Esophagus squamous epithelium (tissue), 5 donors: Measurements from ENCODE around the gene ENAM. TPM values are rescaled to one million over a fixed set of nuclear protein-coding genes. Genes with fewer than 3 reads are reported as not detected.
"Not testable (repeated sequence)": the region's sequence is repeated elsewhere in the genome, so short reads cannot be mapped to it uniquely, and the experiment has no call there.

Experiments
- DNase-seq: peaks from one replicate; lab custom pipeline; 2025; lab: John Stamatoyannopoulos, UW
- H3K27ac ChIP-seq, 4 donors: fragments of 200-600 bp; sonication (generic); one replicate each; pipeline ENCODE4 v1.5.1; 2016 to 2019; ENCODE audit warnings: mild to moderate bottlenecking in 1 of 4
- H3K27me3 ChIP-seq, 4 donors: fragments of 200-600 bp; sonication (generic); 1 replicate in 3 of 4; 2 replicates in 1 of 4; pipeline versions ENCODE4 v1.5.1 to v1.6.0; 2017 to 2021; ENCODE audit warnings: antibody characterized with exemption in 1 of 4
- H3K36me3 ChIP-seq, 3 donors: fragments of 200-600 bp; sonication (generic); one replicate each; pipeline ENCODE4 v1.5.1; 2016 to 2019
- H3K4me1 ChIP-seq, 3 donors: fragments of 200-600 bp; sonication (generic); one replicate each; pipeline ENCODE4 v1.5.1; 2017 to 2019
- H3K4me3 ChIP-seq, 4 donors: fragments of 200-600 bp; sonication (generic); 1 replicate in 3 of 4; 2 replicates in 1 of 4; pipeline ENCODE4 v1.5.1; 2016 to 2019; ENCODE audit warnings: mild to moderate bottlenecking in 2 of 4, moderate library complexity in 1 of 4
- H3K9me3 ChIP-seq, 3 donors: fragments of 200-600 bp; sonication (generic); one replicate each; pipeline ENCODE4 v1.5.1; 2016 to 2019
- POLR2A ChIP-seq, 4 donors: fragments of 450-650 bp; IDR thresholded peaks; one replicate each; pipeline ENCODE4 v1.6.1; 2017; ENCODE audit warnings: antibody characterized with exemption in 4 of 4, mild to moderate bottlenecking in 4 of 4, moderate library complexity in 3 of 4
- WGBS, 2 donors: methylation state at CpG; one replicate each; pipeline ENCODE4 v1.1.5; 2018; 5-methylcytosine and 5-hydroxymethylcytosine counted together
- intact Hi-C: fragments of 100-400 bp; cut with DNase I; formaldehyde crosslinking; loops from one replicate; pipeline ENCODE4 v1.15.0; 2022
- total RNA-seq, 4 donors: library from RNA; depleted of rRNA; stranded (reverse); fragments of >200 nt; gene quantifications; one replicate each; pipeline ENCODE4 v1.1.0, GENCODE V29; 2016
- TF ChIP-seq, protein P1 (sequence below), 6 experiments: fragments of 450-650 bp in 4 of 6; fragments of 200-600 bp in 2 of 6; sonication (generic) in 2 of 6; IDR thresholded peaks; one replicate each; pipeline ENCODE4 v1.5.1; 2016 to 2019; ENCODE audit warnings: antibody characterized with exemption in 6 of 6, mild to moderate bottlenecking in 4 of 6, moderate library complexity in 4 of 6
- donor health status: DM: yes; HTN: yes; CAD: no.

Gene ENAM
- total RNA-seq, 4 donors from 2014 or later, result not detected

DNA sequence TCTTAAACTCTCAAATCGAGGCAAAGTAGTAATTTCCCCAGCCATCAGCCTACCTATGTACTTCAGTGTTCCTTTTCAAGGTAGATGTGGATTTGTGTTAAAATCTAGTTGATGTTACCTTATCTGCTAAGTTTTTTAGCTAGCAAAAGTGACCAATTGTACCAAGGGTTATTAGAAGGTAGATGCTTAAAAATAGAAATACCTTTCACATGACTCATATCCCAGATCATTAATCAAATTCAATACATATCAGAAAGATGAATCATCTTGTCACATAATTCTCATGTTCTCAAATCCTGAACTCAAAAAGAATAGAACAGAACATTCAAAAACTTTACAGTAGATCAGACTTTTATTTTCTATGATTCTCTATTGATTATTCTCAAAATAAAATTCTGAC lies 3.5 kb downstream of the ENAM start:
- Histone ChIP-seq H3K4me1 (peaks cover 3 to 15% (median 10%) of the 10 kb centered on the region in 3 donors), H3K9me3 (no peaks in the 10 kb centered on the region), H3K36me3 (no peaks in the 10 kb centered on the region), H3K27ac (no peak overlapping the region), H3K27me3 (no peaks in the 10 kb centered on the region), H3K4me3 (no peak overlapping the region)
- no peak for DNase-seq
- TF ChIP-seq POLR2A (IDR thresholded peaks at IDR 0.05), result no peak
- WGBS, 2 donors, result 77 to 91% methylated on average over 1 of the region's 1 CpG
- intact Hi-C loops, result no loop called here

DNA sequence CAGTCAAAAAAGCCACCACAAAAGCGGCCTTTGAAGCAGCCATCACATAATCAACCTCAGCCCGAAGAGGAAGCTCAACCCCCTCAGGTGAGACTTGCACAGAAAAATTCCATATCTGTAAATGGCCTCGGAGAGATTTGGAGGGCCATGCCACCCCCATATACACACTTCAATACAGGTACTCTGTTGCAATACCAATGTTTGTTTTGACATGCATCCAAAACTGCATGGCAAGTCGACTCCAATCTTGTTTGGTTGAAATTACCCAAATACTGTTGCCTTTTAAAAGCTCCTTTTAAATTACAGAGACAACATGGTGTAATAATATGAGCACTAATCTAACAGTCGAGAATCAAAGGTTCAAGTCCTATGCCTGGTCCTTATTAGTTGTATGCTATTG lies 5.9 kb downstream of the ENAM start:
- no peaks in the 10 kb centered on the region for H3K36me3 ChIP-seq
- TF ChIP-seq, protein P1, sequence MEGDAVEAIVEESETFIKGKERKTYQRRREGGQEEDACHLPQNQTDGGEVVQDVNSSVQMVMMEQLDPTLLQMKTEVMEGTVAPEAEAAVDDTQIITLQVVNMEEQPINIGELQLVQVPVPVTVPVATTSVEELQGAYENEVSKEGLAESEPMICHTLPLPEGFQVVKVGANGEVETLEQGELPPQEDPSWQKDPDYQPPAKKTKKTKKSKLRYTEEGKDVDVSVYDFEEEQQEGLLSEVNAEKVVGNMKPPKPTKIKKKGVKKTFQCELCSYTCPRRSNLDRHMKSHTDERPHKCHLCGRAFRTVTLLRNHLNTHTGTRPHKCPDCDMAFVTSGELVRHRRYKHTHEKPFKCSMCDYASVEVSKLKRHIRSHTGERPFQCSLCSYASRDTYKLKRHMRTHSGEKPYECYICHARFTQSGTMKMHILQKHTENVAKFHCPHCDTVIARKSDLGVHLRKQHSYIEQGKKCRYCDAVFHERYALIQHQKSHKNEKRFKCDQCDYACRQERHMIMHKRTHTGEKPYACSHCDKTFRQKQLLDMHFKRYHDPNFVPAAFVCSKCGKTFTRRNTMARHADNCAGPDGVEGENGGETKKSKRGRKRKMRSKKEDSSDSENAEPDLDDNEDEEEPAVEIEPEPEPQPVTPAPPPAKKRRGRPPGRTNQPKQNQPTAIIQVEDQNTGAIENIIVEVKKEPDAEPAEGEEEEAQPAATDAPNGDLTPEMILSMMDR (IDR thresholded peaks at IDR 0.05), result no peak
- TF ChIP-seq POLR2A (IDR thresholded peaks at IDR 0.05), result no peak
- no peak overlapping the region for H3K27ac ChIP-seq
- WGBS, 2 donors, result 62 to 69% methylated on average over 4 to 5 of the region's 5 CpGs
- no peak overlapping the region for H3K4me3 ChIP-seq
- DNase-seq, result no peak
- no peaks in the 10 kb centered on the region for H3K4me1 ChIP-seq
- intact Hi-C loops, result no loop called here
- no peaks in the 10 kb centered on the region for H3K9me3 ChIP-seq
- H3K27me3 ChIP-seq, result no peaks in the 10 kb centered on the region

DNA sequence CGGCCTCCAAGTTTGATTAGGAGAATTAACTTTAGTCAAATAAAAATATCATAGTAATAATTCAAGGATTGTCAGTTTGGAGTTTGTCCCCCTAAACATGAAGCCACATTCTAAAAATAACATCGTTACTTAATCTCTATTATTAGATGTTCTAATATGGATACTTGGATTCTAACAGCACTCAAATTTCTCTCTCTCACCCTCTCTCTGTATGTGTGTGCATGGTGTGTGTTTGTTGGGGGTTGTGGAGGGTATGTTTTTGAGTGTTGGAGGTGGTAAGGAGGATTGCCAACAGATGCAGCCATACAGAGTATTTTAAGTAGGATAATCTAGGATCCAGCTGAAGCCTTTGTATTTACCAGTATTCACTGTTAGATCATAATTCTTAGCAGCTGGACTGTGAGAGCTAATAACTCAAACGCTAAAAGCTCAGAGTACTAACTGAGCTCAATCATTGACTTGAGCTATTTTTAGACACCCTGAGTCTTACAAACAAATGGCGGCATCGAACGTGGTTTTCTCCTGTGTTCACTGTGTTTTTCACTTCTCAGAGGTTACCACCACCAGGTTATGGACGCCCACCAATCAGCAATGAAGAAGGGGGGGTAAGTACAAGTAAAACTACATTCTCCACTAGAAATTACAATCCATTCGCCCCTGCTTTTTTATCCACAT lies 8.8 kb downstream of the ENAM start:
- no peaks in the 10 kb centered on the region for H3K9me3 ChIP-seq
- intact Hi-C loops, result no loop called here
- WGBS, 2 donors, result 49 to 54% methylated on average over 8 of the region's 8 CpGs
- no peak overlapping the region for H3K27ac ChIP-seq
- TF ChIP-seq, protein P1 (IDR thresholded peaks at IDR 0.05), result no peak
- TF ChIP-seq POLR2A (IDR thresholded peaks at IDR 0.05), result no peak
- H3K36me3 ChIP-seq, result no peaks in the 10 kb centered on the region
- no peak for DNase-seq
- H3K4me1 ChIP-seq, result no peaks in the 10 kb centered on the region
- peak overlapping the region in 1 of 4 donors; percentile 5 for H3K4me3 ChIP-seq
- no peaks in the 10 kb centered on the region for H3K27me3 ChIP-seq

DNA sequence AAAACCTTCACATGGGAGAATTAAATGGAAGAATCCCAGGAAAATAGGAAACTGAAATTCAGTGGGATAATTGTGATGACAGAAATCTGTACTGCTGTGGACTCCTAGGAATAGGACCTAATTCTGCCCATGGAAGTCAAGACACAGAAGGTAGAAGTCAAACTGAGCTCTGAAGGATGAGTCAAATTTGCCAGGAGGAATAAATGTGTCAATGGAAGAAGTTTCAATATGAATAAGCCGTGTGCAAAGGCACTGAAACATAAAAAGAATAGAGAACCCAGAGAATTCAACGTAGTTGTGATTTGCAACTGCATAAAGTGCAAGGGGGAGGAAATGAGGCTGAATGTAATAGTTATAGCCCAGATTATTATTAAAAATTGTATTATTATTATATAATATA lies 11.6 kb downstream of the ENAM start:
- no peak for TF ChIP-seq POLR2A (IDR thresholded peaks at IDR 0.05)
- TF ChIP-seq, protein P1 (IDR thresholded peaks at IDR 0.05), result no peak
- no peaks in the 10 kb centered on the region for H3K9me3 ChIP-seq
- intact Hi-C loops, result no loop called here

DNA sequence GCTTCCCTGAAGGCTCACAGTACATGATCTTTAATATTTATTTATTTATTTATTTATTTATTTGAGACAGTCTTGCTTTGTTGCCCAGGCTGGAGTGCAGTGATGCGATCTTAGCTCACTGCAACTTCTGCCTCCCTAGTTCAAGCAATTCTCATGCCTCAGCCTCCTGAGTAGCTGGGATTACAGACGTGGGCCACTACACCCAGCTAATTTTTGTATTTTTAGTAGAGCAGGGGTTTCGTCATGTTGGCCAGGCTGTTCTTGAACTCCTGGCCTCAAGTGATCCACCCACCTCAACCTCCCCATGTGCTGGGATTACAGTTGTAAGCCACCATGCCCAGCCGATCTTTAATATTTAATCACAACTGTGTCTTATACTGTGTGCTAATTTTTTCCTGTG lies 22.2 kb downstream of the ENAM start:
- not testable (repeated sequence) for H3K9me3 ChIP-seq, H3K4me1 ChIP-seq, DNase-seq, H3K27ac ChIP-seq, H3K4me3 ChIP-seq, H3K27me3 ChIP-seq, H3K36me3 ChIP-seq
- intact Hi-C loops, result loop anchor here (10.0 kb wide), 1 partner anchor 374 kb away; no protein-coding TSS in a partner anchor
- 78 to 84% methylated on average over 4 of the region's 4 CpGs for WGBS, 2 donors

More for the DNA sequence above, 11.6 kb downstream of the ENAM start:
- H3K27ac ChIP-seq, result no peak overlapping the region
- H3K27me3 ChIP-seq, result no peaks in the 10 kb centered on the region
- no peak overlapping the region for H3K4me3 ChIP-seq
- no peaks in the 10 kb centered on the region for H3K4me1 ChIP-seq
- no peaks in the 10 kb centered on the region for H3K36me3 ChIP-seq
- WGBS, 2 donors, result 59 to 61% methylated on average over 2 of the region's 2 CpGs
- no peak for DNase-seq

DNA sequence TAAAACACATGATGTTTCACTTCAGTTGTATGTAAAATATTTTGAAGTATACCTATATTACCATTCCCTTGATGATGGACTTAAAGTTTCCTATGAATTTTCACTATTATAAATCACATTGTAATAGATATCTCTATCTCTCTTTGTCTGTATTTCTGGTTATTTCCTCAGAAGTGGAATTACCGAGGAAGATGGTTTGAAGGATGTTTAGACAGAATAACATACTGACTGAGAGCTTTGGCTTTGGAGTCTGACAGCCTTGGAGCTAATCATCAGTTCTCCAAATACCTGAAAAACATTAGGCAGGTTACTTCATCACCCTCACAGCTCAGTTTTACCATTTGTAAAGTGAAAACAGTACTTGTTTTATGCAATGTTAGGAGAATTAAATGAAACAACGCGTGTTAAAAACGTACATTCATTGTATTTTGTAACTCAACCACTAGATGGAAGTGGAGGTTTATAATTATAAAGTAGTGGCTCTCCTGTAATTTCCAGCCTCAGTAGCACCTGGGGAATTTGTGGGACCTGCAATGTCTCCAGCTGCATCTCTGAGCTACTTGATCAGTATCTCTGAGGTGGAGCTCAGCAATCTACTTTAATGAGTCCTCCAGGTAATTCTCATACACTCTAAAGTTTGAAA lies 23.4 kb downstream of the ENAM start:
- H3K4me1 ChIP-seq, result no peaks in the 10 kb centered on the region
- intact Hi-C loops, result loop anchor here (10.0 kb wide), 1 partner anchor 373 kb away; no protein-coding TSS in a partner anchor
- no peaks in the 10 kb centered on the region for H3K27me3 ChIP-seq
- no peak overlapping the region for H3K27ac ChIP-seq
- H3K36me3 ChIP-seq, result no peaks in the 10 kb centered on the region
- peak overlapping the region in 1 of 4 donors; percentile 26 for H3K4me3 ChIP-seq
- TF ChIP-seq, protein P1 (IDR thresholded peaks at IDR 0.05), result peak; percentile 15 to 69 (median 58)
- no peak for TF ChIP-seq POLR2A (IDR thresholded peaks at IDR 0.05)
- WGBS, 2 donors, result 0 to 11% methylated on average over 4 of the region's 4 CpGs
- H3K9me3 ChIP-seq, result no peaks in the 10 kb centered on the region
- DNase-seq, result no peak
